ENCODE results near the gene PIEZO2.

DNA sequence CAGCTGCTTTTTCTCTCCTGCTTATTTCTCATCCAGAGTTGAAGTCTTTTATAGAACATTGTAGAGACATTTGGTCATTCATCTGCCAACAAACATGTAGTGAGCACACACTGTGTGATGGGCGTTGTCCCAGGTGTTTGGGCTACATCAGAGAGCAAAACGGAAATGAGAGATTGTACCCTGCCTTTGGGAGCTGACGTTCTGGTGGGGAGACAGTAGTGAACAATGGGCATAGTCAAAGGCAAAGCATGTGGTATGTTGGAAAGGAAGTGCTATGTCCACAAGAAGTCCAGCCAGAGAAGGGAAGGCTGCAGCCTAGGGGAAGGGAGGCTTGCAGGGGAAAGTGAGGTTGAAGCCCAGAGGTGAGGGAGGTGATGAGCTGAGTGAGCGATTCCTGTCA lies 78.1 kb downstream of the PIEZO2 start:
- TF ChIP-seq, protein P1, sequence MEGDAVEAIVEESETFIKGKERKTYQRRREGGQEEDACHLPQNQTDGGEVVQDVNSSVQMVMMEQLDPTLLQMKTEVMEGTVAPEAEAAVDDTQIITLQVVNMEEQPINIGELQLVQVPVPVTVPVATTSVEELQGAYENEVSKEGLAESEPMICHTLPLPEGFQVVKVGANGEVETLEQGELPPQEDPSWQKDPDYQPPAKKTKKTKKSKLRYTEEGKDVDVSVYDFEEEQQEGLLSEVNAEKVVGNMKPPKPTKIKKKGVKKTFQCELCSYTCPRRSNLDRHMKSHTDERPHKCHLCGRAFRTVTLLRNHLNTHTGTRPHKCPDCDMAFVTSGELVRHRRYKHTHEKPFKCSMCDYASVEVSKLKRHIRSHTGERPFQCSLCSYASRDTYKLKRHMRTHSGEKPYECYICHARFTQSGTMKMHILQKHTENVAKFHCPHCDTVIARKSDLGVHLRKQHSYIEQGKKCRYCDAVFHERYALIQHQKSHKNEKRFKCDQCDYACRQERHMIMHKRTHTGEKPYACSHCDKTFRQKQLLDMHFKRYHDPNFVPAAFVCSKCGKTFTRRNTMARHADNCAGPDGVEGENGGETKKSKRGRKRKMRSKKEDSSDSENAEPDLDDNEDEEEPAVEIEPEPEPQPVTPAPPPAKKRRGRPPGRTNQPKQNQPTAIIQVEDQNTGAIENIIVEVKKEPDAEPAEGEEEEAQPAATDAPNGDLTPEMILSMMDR (IDR thresholded peaks at IDR 0.05) = no peak
- no peak for TF ChIP-seq POLR2A (IDR thresholded peaks at IDR 0.05)

Measured in ovary (tissue), 3 donors.